ENCODE measurements around the gene BRI3BP.
"Not testable (repeated sequence)": the region's sequence is repeated elsewhere in the genome, so short reads cannot be mapped to it uniquely, and the experiment has no call there.

Gene BRI3BP

GRCh38 chr12:125025606-125026235, 32.3 kb downstream of the BRI3BP start:
- no peak overlapping the region for H3K27ac ChIP-seq (ENCODE audit: low read depth, low read length)
- no peaks in the 10 kb centered on the region for H3K36me3 ChIP-seq (ENCODE audit: insufficient read depth, low read length)
- H3K27me3 ChIP-seq (ENCODE audit: control insufficient read depth in 1 of 2, insufficient read depth in 2 of 2, low read length in 2 of 2) = no peaks in the 10 kb centered on the region
- no peak overlapping the region for H3K9ac ChIP-seq (ENCODE audit: low read length)
- no peaks in the 10 kb centered on the region for H3K9me3 ChIP-seq (ENCODE audit: low read length)
- H3K4me3 ChIP-seq (ENCODE audit: low read depth in 1 of 2, low read length in 2 of 2) = no peak overlapping the region
- H3K4me1 ChIP-seq (ENCODE audit: insufficient read depth, low read length) = no peaks in the 10 kb centered on the region

GRCh38 chr12:125028106-125028505, 34.7 kb downstream of the BRI3BP start:
- H3K36me3 ChIP-seq (ENCODE audit: insufficient read depth, low read length) = no peaks in the 10 kb centered on the region
- no peaks in the 10 kb centered on the region for H3K4me1 ChIP-seq (ENCODE audit: insufficient read depth, low read length)
- no peaks in the 10 kb centered on the region for H3K27me3 ChIP-seq (ENCODE audit: control insufficient read depth in 1 of 2, insufficient read depth in 2 of 2, low read length in 2 of 2)
- H3K9ac ChIP-seq (ENCODE audit: low read length) = no peak overlapping the region
- H3K27ac ChIP-seq (ENCODE audit: low read depth, low read length) = no peak overlapping the region
- H3K9me3 ChIP-seq (ENCODE audit: low read length) = no peaks in the 10 kb centered on the region
- no peak overlapping the region for H3K4me3 ChIP-seq (ENCODE audit: low read depth in 1 of 2, low read length in 2 of 2)

- Histone ChIP-seq H3K9me3 (ENCODE audit: low read length) (no peaks in the 10 kb centered on the region), H3K9ac (ENCODE audit: low read length) (no peak overlapping the region), H3K27ac (ENCODE audit: low read depth, low read length) (no peak overlapping the region), H3K36me3 (ENCODE audit: insufficient read depth, low read length) (no peaks in the 10 kb centered on the region), H3K27me3 (ENCODE audit: control insufficient read depth in 1 of 2, insufficient read depth in 2 of 2, low read length in 2 of 2) (no peaks in the 10 kb centered on the region), H3K4me1 (ENCODE audit: insufficient read depth, low read length) (no peaks in the 10 kb centered on the region), H3K4me3 (ENCODE audit: low read depth in 1 of 2, low read length in 2 of 2) (no peak overlapping the region)
Measured at GRCh38 chr12:125029761-125030358, 36.4 kb downstream of the BRI3BP start.

GRCh38 chr12:125031471-125031870, 38.0 kb downstream of the BRI3BP start:
- not testable (repeated sequence) for H3K9me3 ChIP-seq (ENCODE audit: low read length); H3K27ac ChIP-seq (ENCODE audit: low read depth, low read length); H3K4me1 ChIP-seq (ENCODE audit: insufficient read depth, low read length); H3K9ac ChIP-seq (ENCODE audit: low read length); H3K4me3 ChIP-seq (ENCODE audit: low read depth in 1 of 2, low read length in 2 of 2); H3K36me3 ChIP-seq (ENCODE audit: insufficient read depth, low read length); H3K27me3 ChIP-seq (ENCODE audit: control insufficient read depth in 1 of 2, insufficient read depth in 2 of 2, low read length in 2 of 2)

GRCh38 chr12:125032466-125033152, 39.2 kb downstream of the BRI3BP start:
- Histone ChIP-seq H3K27me3 (ENCODE audit: control insufficient read depth in 1 of 2, insufficient read depth in 2 of 2, low read length in 2 of 2) (no peaks in the 10 kb centered on the region), H3K9ac (ENCODE audit: low read length) (no peak overlapping the region), H3K9me3 (ENCODE audit: low read length) (no peaks in the 10 kb centered on the region), H3K4me3 (ENCODE audit: low read depth in 1 of 2, low read length in 2 of 2) (no peak overlapping the region), H3K36me3 (ENCODE audit: insufficient read depth, low read length) (no peaks in the 10 kb centered on the region), H3K4me1 (ENCODE audit: insufficient read depth, low read length) (no peaks in the 10 kb centered on the region), H3K27ac (ENCODE audit: low read depth, low read length) (no peak overlapping the region)

- no peaks in the 10 kb centered on the region for H3K36me3 ChIP-seq (ENCODE audit: insufficient read depth, low read length)
- H3K27me3 ChIP-seq (ENCODE audit: control insufficient read depth in 1 of 2, insufficient read depth in 2 of 2, low read length in 2 of 2) = no peaks in the 10 kb centered on the region
- H3K4me1 ChIP-seq (ENCODE audit: insufficient read depth, low read length) = no peaks in the 10 kb centered on the region
- H3K27ac ChIP-seq (ENCODE audit: low read depth, low read length) = no peak overlapping the region
- no peak overlapping the region for H3K9ac ChIP-seq (ENCODE audit: low read length)
- H3K9me3 ChIP-seq (ENCODE audit: low read length) = no peaks in the 10 kb centered on the region
- H3K4me3 ChIP-seq (ENCODE audit: low read depth in 1 of 2, low read length in 2 of 2) = no peak overlapping the region
Measured at GRCh38 chr12:125033288-125033687, 39.8 kb downstream of the BRI3BP start.

DNA sequence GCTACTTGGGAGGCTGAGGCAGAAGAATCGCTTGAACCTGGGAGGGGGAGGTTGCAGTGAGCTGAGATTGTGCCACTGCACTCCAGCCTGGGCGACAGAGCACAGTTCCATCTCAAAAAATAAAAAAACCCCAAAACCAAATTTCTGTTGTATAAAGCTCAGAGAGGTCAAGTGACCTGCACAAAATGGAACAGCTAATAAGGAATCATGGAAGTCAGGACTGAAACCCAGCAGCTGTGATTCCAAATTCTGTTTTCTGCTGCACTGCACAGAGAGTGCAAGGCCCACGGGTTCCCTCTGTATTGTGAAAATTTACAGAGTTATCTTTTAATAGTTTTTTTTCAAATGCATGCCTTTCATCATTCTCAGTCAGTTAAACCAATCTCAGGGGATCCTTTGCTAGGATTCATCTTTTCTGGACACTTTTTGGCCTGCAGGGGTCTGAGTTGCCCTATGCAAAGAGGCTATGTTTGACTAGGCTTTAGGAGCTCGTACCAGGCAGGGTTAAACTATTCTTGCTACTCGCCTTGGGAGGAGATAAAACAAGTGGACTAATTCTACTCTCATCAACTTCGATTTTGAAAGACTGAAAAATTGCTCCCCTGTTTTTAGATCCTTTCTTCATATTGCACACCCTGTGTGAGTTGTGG, 45.7 kb downstream of the BRI3BP start:
- no peaks in the 10 kb centered on the region for H3K36me3 ChIP-seq (ENCODE audit: insufficient read depth, low read length)
- no peaks in the 10 kb centered on the region for H3K9me3 ChIP-seq (ENCODE audit: low read length)
- no peak overlapping the region for H3K4me3 ChIP-seq (ENCODE audit: low read depth in 1 of 2, low read length in 2 of 2)
- H3K27me3 ChIP-seq (ENCODE audit: control insufficient read depth in 1 of 2, insufficient read depth in 2 of 2, low read length in 2 of 2) = no peaks in the 10 kb centered on the region
- no peaks in the 10 kb centered on the region for H3K4me1 ChIP-seq (ENCODE audit: insufficient read depth, low read length)
- H3K9ac ChIP-seq (ENCODE audit: low read length) = no peak overlapping the region
- no peak overlapping the region for H3K27ac ChIP-seq (ENCODE audit: low read depth, low read length)

- no peak overlapping the region for H3K9ac ChIP-seq (ENCODE audit: low read length)
- H3K4me1 ChIP-seq (ENCODE audit: insufficient read depth, low read length) = no peaks in the 10 kb centered on the region
- peak overlapping the region; percentile 52 to 81 for H3K4me3 ChIP-seq (ENCODE audit: low read depth in 1 of 2, low read length in 2 of 2)
- H3K27ac ChIP-seq (ENCODE audit: low read depth, low read length) = peak overlapping the region; percentile 42
- H3K9me3 ChIP-seq (ENCODE audit: low read length) = no peaks in the 10 kb centered on the region
- no peaks in the 10 kb centered on the region for H3K27me3 ChIP-seq (ENCODE audit: control insufficient read depth in 1 of 2, insufficient read depth in 2 of 2, low read length in 2 of 2)
- no peaks in the 10 kb centered on the region for H3K36me3 ChIP-seq (ENCODE audit: insufficient read depth, low read length)
Measured at GRCh38 chr12:125049093-125049458, 55.6 kb downstream of the BRI3BP start.

DNA sequence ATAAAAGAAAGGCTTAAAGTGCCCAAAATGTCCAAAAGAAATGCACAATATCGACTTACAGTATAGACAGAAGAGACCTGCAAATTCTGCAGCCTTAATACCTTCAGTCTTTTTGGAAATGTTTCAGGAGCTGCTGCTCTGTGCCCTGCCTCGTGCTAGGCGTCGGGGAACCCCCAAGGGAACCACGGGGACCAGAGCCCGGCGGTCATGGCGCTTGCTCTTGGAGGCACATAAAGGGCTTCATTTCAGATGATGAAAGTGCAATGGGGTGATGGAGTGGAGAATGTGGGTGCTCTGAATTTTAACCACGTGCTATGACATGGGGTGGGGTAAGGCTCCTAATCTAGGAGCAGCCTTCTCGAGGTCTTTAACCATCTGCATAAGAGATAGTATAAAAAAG, 57.0 kb downstream of the BRI3BP start:
- Histone ChIP-seq H3K27me3 (ENCODE audit: control insufficient read depth in 1 of 2, insufficient read depth in 2 of 2, low read length in 2 of 2) (no peaks in the 10 kb centered on the region), H3K9ac (ENCODE audit: low read length) (no peak overlapping the region), H3K36me3 (ENCODE audit: insufficient read depth, low read length) (no peaks in the 10 kb centered on the region), H3K27ac (ENCODE audit: low read depth, low read length) (no peak overlapping the region), H3K9me3 (ENCODE audit: low read length) (no peaks in the 10 kb centered on the region), H3K4me1 (ENCODE audit: insufficient read depth, low read length) (no peaks in the 10 kb centered on the region), H3K4me3 (ENCODE audit: low read depth in 1 of 2, low read length in 2 of 2) (no peak overlapping the region)

DNA sequence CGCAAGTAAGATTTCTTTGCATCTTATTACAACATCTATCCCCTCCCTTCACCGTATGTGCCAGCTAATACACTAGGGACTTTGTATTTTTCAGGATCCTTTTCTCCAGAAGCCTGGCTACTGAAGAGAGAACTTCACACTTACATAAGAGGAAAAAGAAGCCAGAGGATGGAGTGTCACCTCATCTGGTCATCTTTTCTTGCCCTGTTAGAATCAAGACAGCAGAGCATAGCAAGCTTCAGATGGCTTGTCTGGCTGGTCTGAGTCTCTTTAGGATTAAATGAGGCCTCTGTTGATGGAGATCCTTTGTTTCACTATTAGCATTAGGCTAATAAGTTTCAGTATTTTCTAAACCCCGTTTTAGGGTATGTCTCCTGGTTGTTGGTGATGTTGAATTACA, 57.4 kb downstream of the BRI3BP start:
- Histone ChIP-seq H3K4me3 (ENCODE audit: low read depth in 1 of 2, low read length in 2 of 2) (no peak overlapping the region), H3K4me1 (ENCODE audit: insufficient read depth, low read length) (no peaks in the 10 kb centered on the region), H3K9ac (ENCODE audit: low read length) (no peak overlapping the region), H3K27ac (ENCODE audit: low read depth, low read length) (no peak overlapping the region), H3K36me3 (ENCODE audit: insufficient read depth, low read length) (no peaks in the 10 kb centered on the region), H3K9me3 (ENCODE audit: low read length) (no peaks in the 10 kb centered on the region), H3K27me3 (ENCODE audit: control insufficient read depth in 1 of 2, insufficient read depth in 2 of 2, low read length in 2 of 2) (no peaks in the 10 kb centered on the region)

DNA sequence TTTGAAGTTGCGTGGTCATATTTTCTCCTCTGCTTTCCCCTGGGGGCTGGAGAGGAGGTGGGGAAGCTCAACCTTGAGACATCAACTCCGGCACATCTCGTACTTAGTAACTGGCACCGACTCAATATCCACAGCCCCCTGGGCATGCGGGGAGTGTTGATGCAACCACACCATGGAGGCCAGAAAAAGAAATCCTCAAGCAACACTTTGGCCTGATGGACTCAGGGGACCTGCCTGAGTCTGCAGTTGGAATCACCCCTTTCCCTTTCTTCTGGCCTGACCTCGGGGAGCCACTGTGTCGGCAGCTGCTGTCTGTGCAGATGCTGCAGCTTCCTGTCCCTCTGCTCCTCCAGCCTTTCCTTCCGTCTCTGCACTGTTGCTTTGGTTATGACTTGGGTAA, 60.4 kb downstream of the BRI3BP start:
- Histone ChIP-seq H3K4me3 (ENCODE audit: low read depth in 1 of 2, low read length in 2 of 2) (no peak overlapping the region), H3K27ac (ENCODE audit: low read depth, low read length) (no peak overlapping the region), H3K36me3 (ENCODE audit: insufficient read depth, low read length) (no peaks in the 10 kb centered on the region), H3K4me1 (ENCODE audit: insufficient read depth, low read length) (no peaks in the 10 kb centered on the region), H3K9ac (ENCODE audit: low read length) (no peak overlapping the region), H3K9me3 (ENCODE audit: low read length) (no peaks in the 10 kb centered on the region), H3K27me3 (ENCODE audit: control insufficient read depth in 1 of 2, insufficient read depth in 2 of 2, low read length in 2 of 2) (no peaks in the 10 kb centered on the region)

All from muscle layer of colon (tissue), 2 donors.